ENCODE measurements around the gene MICAL3.
"Not testable (repeated sequence)": the region's sequence is repeated elsewhere in the genome, so short reads cannot be mapped to it uniquely, and the experiment has no call there.

The MICAL3 gene

GRCh38 chr22:18029686-18030267 is 5.4 kb upstream of the MICAL3 start:
- Mint-ChIP-seq H3K27ac (no peak overlapping the region), H3K36me3 (ENCODE audit: low read depth) (no peaks in the 10 kb centered on the region), H3K9me3 (no peaks in the 10 kb centered on the region), H3K4me3 (no peak overlapping the region), H3K4me1 (ENCODE audit: low read depth) (peaks cover 3% of the 10 kb centered on the region), H3K27me3 (ENCODE audit: low read depth) (peaks cover 63% of the 10 kb centered on the region)

- Mint-ChIP-seq H3K36me3 (ENCODE audit: low read depth) (no peaks in the 10 kb centered on the region), H3K4me3 (no peak overlapping the region), H3K27ac (no peak overlapping the region), H3K4me1 (ENCODE audit: low read depth) (peaks cover 6% of the 10 kb centered on the region), H3K27me3 (ENCODE audit: low read depth) (peaks cover 67% of the 10 kb centered on the region), H3K9me3 (no peaks in the 10 kb centered on the region)
Measured at GRCh38 chr22:18028817-18029527, 4.6 kb upstream of the MICAL3 start.

GRCh38 chr22:18025898-18026297 is 1.5 kb upstream of the MICAL3 start:
- peaks cover 86% of the 10 kb centered on the region for H3K27me3 Mint-ChIP-seq (ENCODE audit: low read depth)
- H3K27ac Mint-ChIP-seq; H3K36me3 Mint-ChIP-seq (ENCODE audit: low read depth); H3K9me3 Mint-ChIP-seq; H3K4me1 Mint-ChIP-seq (ENCODE audit: low read depth); H3K4me3 Mint-ChIP-seq: not testable (repeated sequence)

GRCh38 chr22:18024956-18025720 is 777 bp upstream of the MICAL3 start:
- H3K27me3 Mint-ChIP-seq (ENCODE audit: low read depth): peaks cover 79% of the 10 kb centered on the region
- H3K36me3 Mint-ChIP-seq (ENCODE audit: low read depth): no peaks in the 10 kb centered on the region
- peaks cover 8% of the 10 kb centered on the region for H3K4me1 Mint-ChIP-seq (ENCODE audit: low read depth)
- no peak overlapping the region for H3K27ac Mint-ChIP-seq
- H3K4me3 Mint-ChIP-seq: peak overlapping the region; percentile 88
- H3K9me3 Mint-ChIP-seq: no peaks in the 10 kb centered on the region

- H3K27ac Mint-ChIP-seq: no peak overlapping the region
- H3K36me3 Mint-ChIP-seq (ENCODE audit: low read depth): no peaks in the 10 kb centered on the region
- H3K27me3 Mint-ChIP-seq (ENCODE audit: low read depth): peaks cover 67% of the 10 kb centered on the region
- H3K4me1 Mint-ChIP-seq (ENCODE audit: low read depth): peaks cover 8% of the 10 kb centered on the region
- H3K9me3 Mint-ChIP-seq: no peaks in the 10 kb centered on the region
- H3K4me3 Mint-ChIP-seq: peak overlapping the region; percentile 88
Measured at GRCh38 chr22:18023509-18024275, 669 bp downstream of the MICAL3 start.

DNA sequence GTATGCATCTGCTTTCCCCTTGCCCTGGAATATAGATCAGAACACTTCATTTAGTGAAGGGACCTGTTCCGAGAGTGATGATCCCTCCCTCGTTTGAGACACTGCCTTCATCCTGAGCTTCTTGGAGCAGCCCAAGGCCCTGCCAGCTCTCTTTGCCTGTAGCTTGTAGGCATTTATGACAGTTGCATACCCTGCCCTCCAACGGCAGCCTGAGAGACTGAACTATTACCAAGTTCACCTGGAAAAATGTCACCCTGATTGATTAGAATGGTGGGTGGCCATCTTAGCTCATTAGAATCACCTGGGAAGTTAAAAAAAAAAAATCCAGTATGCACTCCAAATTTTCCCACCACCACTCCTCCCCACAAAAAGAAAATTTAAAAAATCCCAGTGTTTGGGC is 1.5 kb downstream of the MICAL3 start:
- Mint-ChIP-seq H3K4me3 (no peak overlapping the region), H3K4me1 (ENCODE audit: low read depth) (peaks cover 8% of the 10 kb centered on the region), H3K27ac (no peak overlapping the region), H3K9me3 (no peaks in the 10 kb centered on the region), H3K36me3 (ENCODE audit: low read depth) (no peaks in the 10 kb centered on the region), H3K27me3 (ENCODE audit: low read depth) (peaks cover 63% of the 10 kb centered on the region)

DNA sequence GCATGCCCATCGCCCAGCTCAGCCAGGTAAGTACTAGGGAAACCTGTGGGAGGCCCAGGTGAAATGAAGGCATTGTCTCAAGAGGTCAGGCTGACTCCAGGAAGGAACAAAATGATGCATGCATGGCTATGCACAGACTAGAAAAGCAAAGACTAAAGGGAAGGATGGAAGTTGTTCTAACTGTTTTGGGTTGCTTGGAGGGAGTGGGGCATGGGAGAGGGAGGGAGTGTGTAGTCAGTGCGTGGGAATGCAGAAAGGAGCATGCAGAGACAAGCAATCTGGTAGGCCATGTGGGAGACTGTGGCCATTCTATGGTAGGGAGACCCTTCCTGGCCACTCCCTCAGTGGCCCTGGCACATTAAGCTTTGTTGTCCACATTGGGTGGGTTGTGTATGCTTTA is 2.9 kb downstream of the MICAL3 start:
- no peaks in the 10 kb centered on the region for H3K9me3 Mint-ChIP-seq
- H3K4me1 Mint-ChIP-seq (ENCODE audit: low read depth): peaks cover 8% of the 10 kb centered on the region
- no peak overlapping the region for H3K27ac Mint-ChIP-seq
- peaks cover 49% of the 10 kb centered on the region for H3K27me3 Mint-ChIP-seq (ENCODE audit: low read depth)
- H3K36me3 Mint-ChIP-seq (ENCODE audit: low read depth): no peaks in the 10 kb centered on the region
- H3K4me3 Mint-ChIP-seq: no peak overlapping the region

DNA sequence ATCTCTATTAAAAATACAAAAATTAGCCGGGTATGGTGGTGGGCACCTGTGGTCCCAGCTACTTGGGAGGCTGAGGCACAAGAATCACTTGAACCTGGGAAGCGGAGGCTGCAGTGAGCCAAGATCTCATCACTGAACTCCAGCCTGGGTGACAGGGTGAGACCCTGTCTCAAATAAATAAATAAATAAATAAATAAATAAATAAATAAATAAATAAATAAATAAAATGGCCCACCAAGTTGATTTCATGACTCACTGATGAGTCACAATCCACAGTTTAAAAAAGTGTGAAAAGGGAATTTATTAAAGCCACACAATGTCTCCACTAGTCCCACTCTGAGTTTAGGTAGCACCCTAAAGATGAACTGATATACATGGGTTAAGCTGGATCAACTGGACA is 3.6 kb downstream of the MICAL3 start:
- H3K27me3 Mint-ChIP-seq (ENCODE audit: low read depth): peaks cover 42% of the 10 kb centered on the region
- H3K27ac Mint-ChIP-seq; H3K9me3 Mint-ChIP-seq; H3K4me1 Mint-ChIP-seq (ENCODE audit: low read depth); H3K4me3 Mint-ChIP-seq; H3K36me3 Mint-ChIP-seq (ENCODE audit: low read depth): not testable (repeated sequence)

DNA sequence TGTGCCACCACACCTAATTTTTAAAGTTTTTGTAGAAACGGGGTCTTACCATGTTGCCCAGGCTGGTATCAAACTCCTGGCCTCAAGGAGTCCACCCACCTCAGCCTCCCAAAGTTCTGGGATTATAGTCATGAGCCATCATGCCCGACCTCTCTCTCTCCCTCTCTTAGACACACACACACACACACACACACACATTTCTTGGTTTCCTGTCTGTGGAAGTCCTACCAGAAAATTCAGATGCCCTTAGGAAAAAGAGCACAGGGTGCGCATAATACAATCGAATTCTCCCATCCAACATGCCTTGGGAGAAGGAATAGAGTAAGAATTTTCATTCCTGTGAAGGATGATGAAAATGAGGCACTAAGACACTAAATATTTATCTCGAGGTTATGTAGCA is 10.4 kb downstream of the MICAL3 start:
- Mint-ChIP-seq H3K4me3 (no peak overlapping the region), H3K27ac (no peak overlapping the region), H3K9me3 (no peaks in the 10 kb centered on the region), H3K4me1 (ENCODE audit: low read depth) (no peaks in the 10 kb centered on the region), H3K36me3 (ENCODE audit: low read depth) (no peaks in the 10 kb centered on the region), H3K27me3 (ENCODE audit: low read depth) (peaks cover 3% of the 10 kb centered on the region)

DNA sequence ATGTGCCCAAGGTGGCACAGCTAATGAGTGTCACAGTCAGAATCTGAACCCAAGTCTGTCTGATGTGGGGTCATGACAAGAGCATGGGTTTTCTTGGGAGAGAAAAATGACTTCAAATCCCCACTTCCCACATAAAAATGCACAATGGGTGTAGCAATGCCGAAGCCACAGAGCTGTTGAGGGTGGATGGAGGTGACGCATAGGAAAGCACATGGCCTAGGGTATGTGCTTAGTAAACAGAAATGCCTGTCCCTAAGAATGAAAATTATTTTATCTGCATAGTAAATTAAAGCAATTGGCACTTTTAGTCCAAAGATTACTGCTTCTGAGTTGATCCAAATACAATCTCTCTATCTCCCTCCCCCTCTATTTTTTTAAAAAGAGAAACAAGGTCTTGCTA is 10.9 kb downstream of the MICAL3 start:
- no peaks in the 10 kb centered on the region for H3K36me3 Mint-ChIP-seq (ENCODE audit: low read depth)
- H3K4me1 Mint-ChIP-seq (ENCODE audit: low read depth): no peaks in the 10 kb centered on the region
- no peaks in the 10 kb centered on the region for H3K9me3 Mint-ChIP-seq
- peaks cover 5% of the 10 kb centered on the region for H3K27me3 Mint-ChIP-seq (ENCODE audit: low read depth)
- H3K27ac Mint-ChIP-seq: no peak overlapping the region
- no peak overlapping the region for H3K4me3 Mint-ChIP-seq

DNA sequence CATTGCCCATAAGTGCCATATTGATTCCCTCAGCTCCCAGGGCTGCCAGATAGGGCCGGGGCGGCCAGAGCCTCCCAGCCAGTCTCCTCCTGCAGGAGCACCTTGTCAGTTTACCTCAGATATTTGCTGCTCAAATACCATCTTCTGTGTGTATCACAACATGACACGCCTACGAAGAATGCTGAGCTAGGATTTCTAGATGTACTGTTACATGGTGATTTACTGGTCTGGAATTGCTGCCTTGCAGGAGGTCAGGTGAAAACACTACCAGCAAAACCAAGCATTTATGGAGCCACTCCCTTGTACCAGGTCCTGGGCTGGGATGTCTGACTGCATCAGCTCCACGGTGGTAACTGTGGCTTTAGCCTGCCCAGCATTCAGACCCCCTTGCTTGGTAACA is 11.8 kb downstream of the MICAL3 start:
- H3K4me3 Mint-ChIP-seq: no peak overlapping the region
- peaks cover 7% of the 10 kb centered on the region for H3K27me3 Mint-ChIP-seq (ENCODE audit: low read depth)
- no peaks in the 10 kb centered on the region for H3K9me3 Mint-ChIP-seq
- H3K36me3 Mint-ChIP-seq (ENCODE audit: low read depth): no peaks in the 10 kb centered on the region
- H3K27ac Mint-ChIP-seq: no peak overlapping the region
- H3K4me1 Mint-ChIP-seq (ENCODE audit: low read depth): no peaks in the 10 kb centered on the region

- Mint-ChIP-seq H3K36me3 (ENCODE audit: low read depth) (no peaks in the 10 kb centered on the region), H3K4me3 (no peak overlapping the region), H3K27ac (no peak overlapping the region), H3K27me3 (ENCODE audit: low read depth) (peaks cover 11% of the 10 kb centered on the region), H3K4me1 (ENCODE audit: low read depth) (no peaks in the 10 kb centered on the region), H3K9me3 (no peaks in the 10 kb centered on the region)
Measured at GRCh38 chr22:18010266-18010665, 14.1 kb downstream of the MICAL3 start.

- H3K4me3 Mint-ChIP-seq: no peak overlapping the region
- no peaks in the 10 kb centered on the region for H3K36me3 Mint-ChIP-seq (ENCODE audit: low read depth)
- peaks cover 19% of the 10 kb centered on the region for H3K27me3 Mint-ChIP-seq (ENCODE audit: low read depth)
- peaks cover 2% of the 10 kb centered on the region for H3K4me1 Mint-ChIP-seq (ENCODE audit: low read depth)
- no peaks in the 10 kb centered on the region for H3K9me3 Mint-ChIP-seq
- H3K27ac Mint-ChIP-seq: no peak overlapping the region
Measured at GRCh38 chr22:18008136-18008535, 16.2 kb downstream of the MICAL3 start.

GRCh38 chr22:18005201-18005926 is 19.0 kb downstream of the MICAL3 start:
- Mint-ChIP-seq H3K36me3 (ENCODE audit: low read depth) (no peaks in the 10 kb centered on the region), H3K27me3 (ENCODE audit: low read depth) (peaks cover 24% of the 10 kb centered on the region), H3K9me3 (no peaks in the 10 kb centered on the region), H3K27ac (no peak overlapping the region), H3K4me1 (ENCODE audit: low read depth) (peaks cover 9% of the 10 kb centered on the region), H3K4me3 (no peak overlapping the region)
